Mesodermal cell (in vitro differentiated cells): Measurements from ENCODE around the gene SDCCAG8.

Experiments
- H3K27ac ChIP-seq: 2 replicates; pipeline ENCODE4 v1.7.0; 2013; ENCODE audit warnings: mild to moderate bottlenecking, low read depth, low read length, moderate library complexity; ENCODE audit not compliant: severe bottlenecking
- H3K36me3 ChIP-seq: 2 replicates; pipeline ENCODE4 v1.7.1; 2013; ENCODE audit warnings: mild to moderate bottlenecking, low read length, moderate library complexity; ENCODE audit not compliant: control insufficient read depth, insufficient read depth
- H3K4me1 ChIP-seq: one replicate; pipeline ENCODE4 v1.7.1; 2013; ENCODE audit warnings: mild to moderate bottlenecking, low read length; ENCODE audit not compliant: insufficient read depth, control insufficient read depth, poor library complexity, severe bottlenecking
- H3K4me3 ChIP-seq: 2 replicates; pipeline ENCODE4 v1.7.0; 2013; ENCODE audit warnings: low read length, control low read depth, mild to moderate bottlenecking; ENCODE audit not compliant: insufficient read depth, poor library complexity, severe bottlenecking; ENCODE audit errors: extremely low read depth
- H3K9me3 ChIP-seq: 2 replicates; pipeline ENCODE4 v1.7.1; 2013; ENCODE audit warnings: mild to moderate bottlenecking, low read length, moderate library complexity; ENCODE audit not compliant: control insufficient read depth
- WGBS, 2 experiments: methylation state at CpG; one replicate each; pipeline ENCODE4 v1.1.5; 2013; ENCODE audit warnings: missing lambda C conversion rate in 2 of 2; ENCODE audit not compliant: insufficient coverage in 2 of 2; 5-methylcytosine and 5-hydroxymethylcytosine counted together

Gene SDCCAG8

GRCh38 chr1:243507001-243507671, 251.3 kb downstream of the SDCCAG8 start:
- Histone ChIP-seq H3K4me1 (peaks cover 18% of the 10 kb centered on the region), H3K9me3 (no peaks in the 10 kb centered on the region), H3K4me3 (no peak overlapping the region), H3K36me3 (peaks cover 38% of the 10 kb centered on the region), H3K27ac (peak overlapping the region; percentile 41)
- 68 to 83% methylated on average over 4 of the region's 5 CpGs for WGBS, 2 experiments

- H3K4me1 ChIP-seq = peaks cover 18% of the 10 kb centered on the region
- H3K9me3 ChIP-seq = no peaks in the 10 kb centered on the region
- H3K36me3 ChIP-seq = peaks cover 38% of the 10 kb centered on the region
- 87 to 95% methylated on average over 3 to 6 of the region's 8 CpGs for WGBS, 2 experiments
- no peak overlapping the region for H3K4me3 ChIP-seq
- peak overlapping the region; percentile 41 for H3K27ac ChIP-seq
Observed at GRCh38 chr1:243507672-243508302, 251.9 kb downstream of the SDCCAG8 start.

- no peak overlapping the region for H3K4me3 ChIP-seq
- H3K27ac ChIP-seq = peak overlapping the region; percentile 36
- peaks cover 34% of the 10 kb centered on the region for H3K36me3 ChIP-seq
- WGBS, 2 experiments = 95 to 100% methylated on average over 3 to 7 of the region's 9 CpGs
- H3K9me3 ChIP-seq = no peaks in the 10 kb centered on the region
- H3K4me1 ChIP-seq = peaks cover 18% of the 10 kb centered on the region
Observed at GRCh38 chr1:243508303-243508713, 252.5 kb downstream of the SDCCAG8 start.

- 83 to 100% methylated on average over 1 of the region's 1 CpG for WGBS, 2 experiments
Observed at GRCh38 chr1:243508943-243509342, 253.1 kb downstream of the SDCCAG8 start.

GRCh38 chr1:243510928-243511327, 255.1 kb downstream of the SDCCAG8 start:
- Histone ChIP-seq H3K9me3 (no peaks in the 10 kb centered on the region), H3K4me3 (no peak overlapping the region), H3K4me1 (peaks cover 28% of the 10 kb centered on the region), H3K36me3 (peaks cover 28% of the 10 kb centered on the region), H3K27ac (no peak overlapping the region)
- WGBS, 2 experiments = 100% methylated on average over 2 of the region's 3 CpGs

More at GRCh38 chr1:243508943-243509342, 253.1 kb downstream of the SDCCAG8 start:
- Histone ChIP-seq H3K4me3 (no peak overlapping the region), H3K36me3 (peaks cover 31% of the 10 kb centered on the region), H3K4me1 (peaks cover 23% of the 10 kb centered on the region), H3K9me3 (no peaks in the 10 kb centered on the region), H3K27ac (no peak overlapping the region)

GRCh38 chr1:243513726-243514491, 258.1 kb downstream of the SDCCAG8 start:
- Histone ChIP-seq H3K27ac (peak overlapping the region; percentile 17), H3K9me3 (peaks cover 4% of the 10 kb centered on the region), H3K4me3 (no peak overlapping the region), H3K4me1 (peaks cover 11% of the 10 kb centered on the region), H3K36me3 (peaks cover 24% of the 10 kb centered on the region)
- 80% methylated on average over 2 to 5 of the region's 7 CpGs for WGBS, 2 experiments

GRCh38 chr1:243514927-243515326, 259.1 kb downstream of the SDCCAG8 start:
- no CpG with 5 or more reads among the region's 1 CpG for WGBS, 2 experiments

GRCh38 chr1:243520831-243521230, 265.0 kb downstream of the SDCCAG8 start:
- Histone ChIP-seq H3K9me3 (peaks cover 4% of the 10 kb centered on the region), H3K4me3 (no peak overlapping the region), H3K27ac (no peak overlapping the region), H3K36me3 (peaks cover 12% of the 10 kb centered on the region), H3K4me1 (peaks cover 16% of the 10 kb centered on the region)
- no CpG with 5 or more reads among the region's 1 CpG for WGBS, 2 experiments

More at GRCh38 chr1:243514927-243515326, 259.1 kb downstream of the SDCCAG8 start:
- H3K4me3 ChIP-seq = no peak overlapping the region
- peaks cover 4% of the 10 kb centered on the region for H3K9me3 ChIP-seq
- H3K36me3 ChIP-seq = peaks cover 21% of the 10 kb centered on the region
- H3K4me1 ChIP-seq = peaks cover 11% of the 10 kb centered on the region
- no peak overlapping the region for H3K27ac ChIP-seq

- no peak overlapping the region for H3K27ac ChIP-seq
- H3K36me3 ChIP-seq = peaks cover 7% of the 10 kb centered on the region
- 94 to 100% methylated on average over 4 of the region's 5 CpGs for WGBS, 2 experiments
- peaks cover 16% of the 10 kb centered on the region for H3K4me1 ChIP-seq
- H3K9me3 ChIP-seq = peaks cover 5% of the 10 kb centered on the region
- H3K4me3 ChIP-seq = no peak overlapping the region
Observed at GRCh38 chr1:243523766-243524165, 267.9 kb downstream of the SDCCAG8 start.

GRCh38 chr1:243525085-243525487, 269.2 kb downstream of the SDCCAG8 start:
- Histone ChIP-seq H3K4me3 (no peak overlapping the region), H3K27ac (peak overlapping the region; percentile 31), H3K9me3 (peaks cover 5% of the 10 kb centered on the region), H3K4me1 (peaks cover 16% of the 10 kb centered on the region), H3K36me3 (peaks cover 7% of the 10 kb centered on the region)
- 79 to 86% methylated on average over 1 to 2 of the region's 2 CpGs for WGBS, 2 experiments
